GM19043 (cell line): ENCODE data around the gene SLC35F3.

Experiments used
- ATAC-seq: cut with Tn5 transposase; IDR thresholded peaks from one replicate; pipeline ENCODE4 v1.9.1; 2021; ENCODE audit warnings: low read depth; ENCODE audit not compliant: unreplicated experiment

Gene SLC35F3

DNA sequence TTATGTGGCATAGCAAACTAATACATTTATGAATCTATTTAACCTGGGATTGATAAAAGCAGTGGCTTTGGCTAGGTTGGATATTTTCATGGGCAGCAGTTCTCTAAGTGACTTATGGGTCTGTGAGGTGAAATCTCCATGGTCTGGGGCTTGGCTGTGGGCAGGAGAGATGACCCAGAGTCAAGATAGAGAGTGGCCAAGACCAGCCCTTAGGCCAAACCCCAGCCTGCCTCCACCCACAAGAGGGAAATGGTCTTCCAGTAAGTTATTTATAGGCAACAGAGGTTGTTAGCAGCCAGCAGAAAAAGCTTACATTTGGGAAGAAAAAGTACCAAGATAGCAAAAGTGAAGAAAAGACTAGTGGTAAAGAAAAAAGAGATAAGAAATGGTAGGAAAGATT is 61.4 kb downstream of the SLC35F3 start:
- ATAC-seq: no peak

DNA sequence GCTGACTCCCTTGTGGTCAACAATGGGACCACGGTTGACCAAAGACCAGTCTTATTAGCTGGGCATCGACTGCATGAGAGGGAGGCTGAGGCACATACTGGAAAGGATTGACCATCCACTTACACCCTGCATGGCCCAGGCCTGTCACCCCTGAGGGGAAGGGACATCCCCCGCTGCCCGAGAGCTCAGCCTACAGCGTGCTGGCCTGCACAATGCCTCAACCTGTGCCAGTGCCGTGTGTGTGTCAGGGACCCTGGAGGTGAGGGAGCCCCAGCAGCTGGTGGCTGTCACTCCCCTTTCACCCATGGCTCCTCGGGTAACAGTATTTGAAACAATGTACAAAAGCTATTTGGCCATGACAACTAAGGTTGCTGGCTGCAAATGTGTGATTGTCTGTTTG is 67.3 kb downstream of the SLC35F3 start:
- ATAC-seq: no peak

DNA sequence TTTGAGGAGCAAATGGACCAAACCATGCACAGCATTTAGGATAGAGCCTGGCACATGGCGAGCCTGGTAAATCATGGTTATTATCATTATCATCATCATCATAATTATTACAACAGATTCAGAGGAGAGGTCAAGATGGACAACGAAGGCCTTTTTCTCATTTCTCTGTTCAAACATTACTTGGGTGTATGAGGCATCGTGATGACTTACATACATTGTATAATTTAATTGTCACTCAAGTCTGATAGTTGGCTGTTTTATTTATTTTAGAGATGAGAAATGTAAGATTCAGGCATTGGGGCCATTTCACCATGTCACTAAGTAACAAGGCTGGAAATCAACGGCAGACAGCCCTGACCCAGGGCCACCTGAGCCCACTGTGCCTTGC is 68.1 kb downstream of the SLC35F3 start:
- ATAC-seq: no peak

DNA sequence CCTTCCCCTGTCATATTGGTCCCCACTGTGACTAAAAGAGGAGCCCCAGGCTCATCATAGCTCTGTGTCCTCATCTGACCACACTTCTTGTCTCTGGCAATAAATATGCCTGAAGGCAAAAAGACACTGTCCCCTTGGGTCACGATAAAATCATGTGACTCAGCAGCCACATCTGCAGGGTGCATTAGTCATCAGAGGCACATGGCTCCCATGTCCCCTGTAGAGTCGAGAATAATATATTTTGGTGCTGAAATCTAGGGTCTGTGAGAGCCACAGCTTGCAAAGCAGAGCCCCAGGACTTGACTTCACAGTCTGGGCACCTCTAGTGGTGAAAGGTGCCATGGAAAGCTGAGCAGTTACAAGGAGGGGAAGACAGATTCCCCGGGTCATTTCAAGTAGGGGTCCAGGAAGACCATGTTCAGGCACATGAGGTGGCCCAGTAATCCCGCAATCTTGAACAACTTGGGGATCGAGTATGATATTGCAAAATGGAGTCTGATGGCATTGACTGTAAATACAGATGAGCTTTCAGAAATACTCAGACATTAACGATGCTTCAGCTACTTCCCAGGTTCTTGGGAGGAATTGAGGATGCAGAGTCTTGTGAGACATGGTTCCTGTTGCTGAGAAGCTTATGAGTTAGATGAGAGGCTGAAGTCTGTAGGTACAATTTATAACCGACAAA is 68.6 kb downstream of the SLC35F3 start:
- ATAC-seq: no peak

DNA sequence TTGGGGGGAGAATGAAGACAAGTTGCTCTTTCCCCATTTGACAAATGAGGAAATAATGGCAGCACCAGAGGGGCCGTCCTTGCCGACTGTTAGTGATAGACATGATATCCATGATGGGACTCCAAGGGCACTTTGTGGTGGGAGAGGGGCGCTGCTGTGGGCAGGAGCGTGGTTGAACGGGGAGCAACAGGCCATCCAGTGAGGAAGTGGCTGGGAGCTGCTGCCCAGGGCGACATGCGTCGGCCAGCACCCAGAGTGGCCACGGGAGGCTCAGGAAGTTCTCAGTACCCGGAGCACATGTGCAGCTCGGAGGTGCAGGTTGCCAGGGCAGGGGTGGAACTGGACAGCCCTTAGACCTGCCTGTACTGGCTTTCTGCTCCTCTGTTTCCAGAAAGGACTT is 71.0 kb downstream of the SLC35F3 start:
- no peak for ATAC-seq

DNA sequence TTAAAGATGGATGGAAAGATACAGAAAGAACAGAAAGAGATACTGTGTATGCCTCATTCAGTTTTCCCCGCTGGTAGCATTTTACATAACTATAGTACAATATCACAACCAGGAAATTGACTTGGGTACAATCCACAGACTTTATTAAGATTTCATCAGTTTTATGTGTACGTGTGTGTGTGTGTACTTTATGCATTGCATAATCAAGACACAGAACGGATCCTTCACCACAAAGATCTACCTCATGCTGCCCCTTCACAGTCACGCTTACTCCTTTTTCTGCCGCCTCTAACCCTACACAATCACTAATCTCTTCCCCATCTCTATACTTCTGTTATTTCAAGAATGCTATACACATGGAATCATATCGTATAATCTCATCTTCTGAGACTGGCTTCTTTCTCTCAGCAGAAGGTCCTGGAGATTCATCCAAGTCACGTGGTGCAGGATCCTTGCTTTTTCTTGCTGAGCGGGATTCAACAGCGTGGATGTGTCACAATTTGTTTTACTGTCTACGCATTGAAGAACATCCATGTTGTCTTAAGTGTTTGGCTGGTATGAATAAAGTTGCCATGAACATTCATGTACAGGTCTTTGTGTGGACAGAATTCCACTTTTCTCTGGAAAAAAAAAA is 76.7 kb downstream of the SLC35F3 start:
- ATAC-seq: no peak

DNA sequence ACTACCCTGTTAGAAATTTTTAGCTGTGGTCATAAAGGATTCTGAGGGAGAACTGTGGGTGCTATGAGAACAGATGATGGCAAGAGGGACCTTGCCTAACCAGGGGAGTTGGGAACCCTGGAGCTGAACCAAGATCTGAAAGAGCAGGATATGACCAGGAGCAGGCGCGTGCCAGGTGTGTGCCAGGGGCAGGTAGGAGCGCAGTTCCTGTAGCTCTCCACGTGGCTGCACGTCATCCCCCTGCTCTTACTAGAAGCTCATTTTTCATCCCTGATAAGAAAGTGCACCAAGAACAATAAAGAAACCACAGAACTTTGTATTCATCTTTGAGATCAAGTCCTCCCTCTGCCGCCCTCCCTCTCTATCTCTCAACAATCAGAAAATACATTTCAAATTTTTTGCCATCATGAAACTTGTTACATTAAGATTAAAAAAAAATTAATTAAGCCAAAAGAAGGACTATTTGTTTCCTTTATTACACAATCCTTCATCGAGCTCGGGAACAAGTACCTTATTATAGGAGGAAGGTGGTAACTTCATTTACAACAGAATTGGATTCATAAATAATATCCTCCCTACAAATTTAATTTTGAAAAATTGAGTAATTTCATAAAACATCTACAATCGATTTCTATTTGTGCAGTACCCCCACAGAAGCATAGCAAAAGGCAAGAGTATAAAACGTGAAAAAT is 78.5 kb downstream of the SLC35F3 start:
- ATAC-seq: no peak

DNA sequence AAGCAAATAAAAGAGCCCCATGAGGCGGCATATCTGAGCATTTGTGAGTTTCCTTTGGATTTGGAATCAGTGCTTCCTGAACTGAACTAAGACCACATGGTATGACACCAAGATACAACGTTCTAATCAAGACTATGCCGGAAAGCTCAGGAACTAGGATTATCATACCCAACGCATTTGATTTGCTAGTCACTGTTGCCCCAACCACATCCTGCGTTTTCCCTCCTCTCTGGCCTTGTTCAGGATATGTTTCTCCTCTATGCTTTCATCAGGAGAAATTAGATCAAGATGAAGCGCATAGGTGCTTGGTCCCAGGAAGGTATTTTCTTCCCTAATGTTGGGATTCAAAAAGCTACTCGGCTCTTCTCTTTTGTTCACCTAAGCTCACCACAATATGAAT is 79.3 kb downstream of the SLC35F3 start:
- ATAC-seq: no peak

DNA sequence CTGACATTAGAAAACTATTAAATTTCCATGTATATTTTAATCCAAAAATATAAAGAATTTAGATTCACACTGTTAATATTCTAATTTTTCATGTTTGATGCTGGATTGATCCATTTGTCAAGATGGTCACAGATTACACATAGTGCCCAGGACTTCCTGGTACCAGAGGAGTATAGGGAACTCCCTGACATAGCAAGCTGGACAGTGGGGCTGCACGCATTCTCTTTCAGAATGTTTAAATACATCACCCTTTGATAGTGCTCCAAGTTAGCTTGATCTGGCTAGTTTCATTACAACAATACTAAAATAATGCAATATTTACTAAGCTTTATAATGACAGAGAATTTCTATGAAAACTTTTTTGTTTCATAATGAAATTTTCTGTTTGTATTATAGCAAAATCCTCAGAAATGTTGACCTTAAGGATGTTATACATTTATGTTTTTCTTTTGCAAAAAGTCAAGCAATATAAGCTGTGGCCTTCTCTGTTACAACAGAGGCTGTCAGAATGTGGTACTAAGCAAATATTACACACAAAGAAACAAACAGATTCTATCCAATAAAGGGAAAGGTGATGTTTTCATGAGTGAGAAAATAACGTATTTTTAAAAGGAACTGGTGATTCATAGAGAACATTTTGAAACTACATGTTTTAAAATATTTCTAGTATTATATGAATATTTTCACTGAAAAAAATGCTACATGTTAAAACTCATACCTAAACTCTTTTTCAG is 84.7 kb downstream of the SLC35F3 start:
- ATAC-seq: no peak

DNA sequence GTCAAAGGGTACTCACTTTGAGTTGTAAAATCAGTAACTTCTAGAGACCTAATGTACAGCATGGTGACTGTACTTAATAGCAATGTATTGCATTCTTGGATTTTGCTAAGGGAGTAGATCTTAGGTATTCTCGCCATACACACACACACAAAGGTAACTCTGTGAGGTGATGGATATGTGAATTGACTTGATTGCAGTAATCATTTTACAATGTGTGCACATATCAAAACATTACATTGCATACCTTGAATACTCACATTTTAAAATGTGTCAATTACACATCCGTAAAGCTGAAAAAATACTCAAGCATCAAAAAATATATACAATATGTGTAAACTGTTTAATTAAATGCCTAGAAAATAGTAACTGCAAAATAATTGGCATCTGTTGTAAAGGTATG is 86.0 kb downstream of the SLC35F3 start:
- no peak for ATAC-seq

DNA sequence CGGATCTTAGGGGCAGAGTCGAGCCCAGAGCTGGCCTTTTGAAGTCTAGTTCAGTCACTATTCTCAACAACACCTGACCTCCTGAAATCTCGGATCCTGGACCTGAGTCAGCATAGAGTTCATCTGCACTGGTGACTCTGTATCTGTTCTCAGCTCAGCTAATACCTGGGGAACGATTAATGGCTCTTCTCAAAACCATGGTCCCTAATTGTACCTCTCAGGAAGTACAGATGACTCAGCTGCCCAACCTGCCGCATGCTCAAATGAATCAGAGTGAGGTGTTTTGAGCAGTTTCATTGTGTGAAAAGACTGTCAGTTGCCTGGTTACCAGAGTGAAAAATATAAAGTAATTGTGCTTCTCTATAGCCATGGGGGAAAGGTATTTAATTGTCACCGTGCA is 89.2 kb downstream of the SLC35F3 start:
- ATAC-seq: no peak

DNA sequence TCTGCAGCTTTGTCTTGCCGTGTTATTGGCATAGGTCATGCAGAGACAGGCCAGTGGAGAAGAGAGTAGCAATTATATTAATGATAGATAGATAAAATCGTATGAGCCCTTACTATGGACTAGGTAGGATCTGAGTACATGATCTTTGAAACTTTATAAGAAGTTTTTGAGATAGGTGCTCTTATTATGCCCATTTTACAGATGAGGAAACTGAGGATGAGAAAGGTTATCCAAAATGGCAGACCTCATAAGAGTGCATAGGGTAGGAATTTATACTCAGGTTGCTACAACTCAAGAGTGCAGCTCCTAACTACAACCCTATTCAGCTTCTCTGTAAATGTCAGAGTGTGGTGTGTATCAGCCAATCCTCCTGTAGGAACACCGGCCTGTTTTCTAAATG is 89.6 kb downstream of the SLC35F3 start:
- no peak for ATAC-seq

DNA sequence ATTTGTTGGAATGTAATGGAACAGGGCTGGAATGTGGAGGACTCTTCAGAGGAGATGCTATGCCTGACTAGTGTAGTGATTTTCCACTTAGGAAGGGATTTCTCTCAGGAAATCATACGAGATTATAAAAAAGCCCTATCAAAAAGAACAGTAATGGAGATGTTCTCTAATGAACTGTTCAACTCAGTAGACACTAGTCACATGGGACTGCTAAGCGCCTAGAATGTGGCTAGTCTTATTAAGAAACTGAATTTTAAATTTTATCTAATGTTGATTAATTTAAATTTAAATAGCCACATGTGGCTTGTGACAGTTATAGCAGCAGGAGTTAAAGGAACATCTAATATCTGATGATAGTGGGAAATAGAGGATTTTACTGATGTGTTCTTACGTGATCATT is 94.0 kb downstream of the SLC35F3 start:
- no peak for ATAC-seq

DNA sequence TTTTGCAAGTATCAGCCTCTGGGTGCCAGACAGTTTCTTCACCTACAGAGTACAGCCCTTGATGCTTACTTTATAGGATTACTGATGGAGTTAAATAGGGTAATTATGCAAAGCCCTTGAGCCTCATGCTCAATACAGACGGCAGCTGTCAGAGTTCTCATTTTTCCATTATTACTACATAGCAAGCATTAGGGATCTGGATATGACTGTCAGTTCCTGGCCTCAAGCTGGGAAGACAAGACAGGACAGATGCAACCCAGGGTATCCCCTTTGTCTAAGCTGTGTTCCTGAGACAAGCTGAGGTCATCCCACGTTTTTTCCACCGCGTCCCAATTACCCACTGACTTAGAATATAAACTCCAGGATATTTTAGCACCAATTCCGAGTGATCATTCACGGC is 94.4 kb downstream of the SLC35F3 start:
- ATAC-seq: no peak

DNA sequence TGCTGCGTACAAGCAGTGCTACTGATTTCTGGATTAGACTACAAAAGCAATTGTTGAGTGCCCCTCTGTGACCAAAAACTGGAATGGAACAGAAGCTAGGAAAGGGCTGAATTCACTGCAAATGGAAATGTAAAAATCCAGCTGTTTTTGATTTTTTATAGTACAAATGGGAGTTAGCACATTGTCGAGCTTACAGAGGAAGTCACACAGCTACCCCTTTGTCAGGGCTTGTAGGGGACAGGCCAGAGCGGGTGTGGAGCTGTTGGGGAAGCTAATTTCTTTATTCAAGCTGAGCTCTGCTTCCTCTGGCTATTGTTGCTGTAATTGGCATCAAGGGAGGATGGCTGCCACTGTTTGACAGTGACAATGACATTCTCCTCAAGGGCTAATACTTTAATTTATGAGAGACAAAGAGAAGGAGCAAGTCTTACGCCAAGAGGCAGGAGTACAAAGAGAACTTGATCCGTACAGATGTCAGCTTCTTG is 96.1 kb downstream of the SLC35F3 start:
- no peak for ATAC-seq

DNA sequence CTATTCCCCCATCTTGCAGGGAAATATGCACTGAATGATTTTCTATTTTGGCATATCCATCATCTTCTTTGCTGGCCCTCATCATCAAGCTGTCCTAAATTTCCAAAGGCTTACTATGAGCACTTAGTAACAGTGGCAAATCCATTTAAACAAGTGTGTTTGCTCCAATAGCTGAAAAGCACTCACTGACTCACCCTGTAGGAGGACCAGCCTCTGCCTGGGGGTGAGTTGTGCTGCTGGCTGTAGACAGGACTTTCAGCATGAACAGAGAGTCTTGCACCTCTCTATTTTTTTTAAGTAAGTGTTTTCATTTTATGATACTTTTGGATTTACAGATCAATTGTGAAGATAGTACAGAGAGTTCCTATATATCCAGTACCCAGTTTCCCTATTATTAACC is 97.3 kb downstream of the SLC35F3 start:
- no peak for ATAC-seq

DNA sequence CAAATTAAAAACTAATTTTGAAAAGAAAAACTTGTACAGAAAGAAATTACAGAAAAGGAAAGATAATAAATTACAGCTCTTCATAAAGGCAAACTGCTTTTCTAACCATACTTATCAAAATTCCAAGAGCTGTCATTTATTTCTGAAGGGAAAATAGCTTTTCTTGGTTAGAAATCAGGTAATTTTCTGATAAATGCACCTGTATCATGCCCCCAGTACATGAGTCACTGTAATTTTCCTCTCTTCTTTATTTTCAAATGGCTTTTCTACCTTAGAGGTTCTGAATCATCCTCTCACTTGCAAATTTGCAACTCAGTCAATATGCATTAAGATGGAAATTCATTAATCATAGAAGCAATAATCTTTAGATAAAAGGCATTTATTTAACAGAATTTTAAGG is 100.1 kb downstream of the SLC35F3 start:
- no peak for ATAC-seq

DNA sequence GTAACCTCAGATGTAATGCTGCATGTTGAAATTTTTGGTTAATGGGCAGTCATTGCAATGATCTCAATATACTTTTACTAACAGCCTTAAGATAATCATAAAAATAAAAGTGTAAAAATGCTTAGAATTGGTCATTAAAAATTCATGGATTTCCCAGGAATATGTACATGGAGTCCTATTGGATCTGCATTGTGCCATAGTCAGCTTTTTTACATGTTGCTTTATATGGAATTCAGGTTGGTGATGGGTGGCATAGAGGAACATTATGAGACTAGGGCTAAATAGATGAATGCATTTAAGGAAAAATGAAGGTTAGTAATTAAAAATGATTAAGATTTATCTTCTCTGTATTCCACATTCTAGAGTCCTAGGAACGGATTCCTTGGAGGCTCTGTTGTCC is 103.2 kb downstream of the SLC35F3 start:
- no peak for ATAC-seq

DNA sequence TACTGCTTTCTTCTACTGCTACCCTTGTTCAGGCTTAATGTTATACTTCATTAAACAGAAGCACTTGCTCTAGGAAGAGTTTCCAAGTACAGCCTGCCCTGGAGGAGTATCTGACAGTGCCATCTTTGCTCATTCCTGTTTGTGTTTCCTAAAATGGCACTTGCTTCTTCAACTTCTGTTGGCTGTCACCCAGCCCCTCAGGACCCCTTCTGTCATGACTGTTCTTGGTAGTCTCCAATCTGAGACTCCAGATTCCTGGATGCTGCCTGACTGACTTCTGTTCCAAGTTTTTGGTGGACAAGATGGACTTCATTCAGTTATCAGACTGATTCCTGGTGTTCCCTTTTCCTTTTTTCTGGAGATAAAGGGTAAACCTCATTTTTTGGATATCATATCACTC is 104.1 kb downstream of the SLC35F3 start:
- no peak for ATAC-seq

DNA sequence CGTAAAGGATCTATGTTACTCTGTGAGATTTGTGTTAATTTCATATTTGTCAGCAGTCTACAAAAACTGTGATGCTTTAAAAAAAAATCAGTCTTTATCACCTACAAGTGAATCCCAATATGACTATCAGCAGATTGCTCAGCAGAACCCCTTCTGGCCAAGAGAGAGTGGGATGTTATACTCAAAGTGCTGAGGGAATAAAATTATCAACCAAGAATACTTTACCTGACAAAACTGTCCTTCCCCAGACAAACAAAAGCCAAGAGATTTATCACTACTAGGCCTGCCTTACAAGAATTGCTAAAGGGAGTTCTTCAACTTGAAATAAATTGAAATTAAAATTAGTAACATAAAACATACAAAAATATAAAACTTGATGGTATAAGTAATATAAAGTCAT is 105.2 kb downstream of the SLC35F3 start:
- ATAC-seq: no peak

DNA sequence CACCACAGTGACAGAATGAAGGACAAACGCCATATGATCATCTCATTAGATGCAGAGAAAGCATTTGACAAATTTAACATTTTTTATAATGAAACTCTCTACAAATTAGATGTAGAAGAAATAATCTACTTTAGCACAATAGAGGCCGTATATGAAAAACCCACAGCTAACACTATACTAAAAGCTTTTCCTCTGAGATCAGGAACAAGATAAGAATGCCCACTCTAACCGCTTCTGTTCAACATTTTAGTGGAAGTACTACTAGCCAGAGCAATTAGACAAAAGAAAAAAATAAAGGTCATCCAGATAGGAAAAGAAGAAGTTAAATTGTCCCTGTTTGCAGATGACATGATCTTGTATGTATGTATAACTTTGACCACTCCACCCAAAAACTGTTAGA is 109.7 kb downstream of the SLC35F3 start:
- ATAC-seq: no peak
